ENCODE results near the gene ARL15.

Gene ARL15

GRCh38 chr5:54197018-54197417 is 113.4 kb downstream of the ARL15 start:
- Histone ChIP-seq H3K9me3 (ENCODE audit: control extremely low read depth in 1 of 5, control insufficient read depth in 4 of 5, insufficient read depth in 2 of 5, low read depth in 1 of 5, low read length in 4 of 5) (peaks cover 0 to 8% (median 0%) of the 10 kb centered on the region in 5 experiments), H3K36me3 (ENCODE audit: control insufficient read depth in 4 of 4, insufficient read depth in 4 of 4, low read length in 3 of 4) (no peaks in the 10 kb centered on the region), H3K4me1 (ENCODE audit: control extremely low read depth in 1 of 4, control insufficient read depth in 4 of 4, insufficient read depth in 4 of 4, low read length in 3 of 4) (no peaks in the 10 kb centered on the region), H3K27ac (ENCODE audit: insufficient read depth in 1 of 2, low read depth in 1 of 2, low read length in 2 of 2, poor library complexity in 1 of 2, severe bottlenecking in 2 of 2) (no peak overlapping the region), H3K27me3 (replicated peaks in 2 of 5; ENCODE audit: control insufficient read depth in 4 of 5, insufficient read depth in 5 of 5, low read length in 4 of 5) (no peaks in the 10 kb centered on the region), H3K4me3 (ENCODE audit: control insufficient read depth in 1 of 7, extremely low read depth in 1 of 7, insufficient read depth in 4 of 7, low read depth in 2 of 7, low read length in 6 of 7) (no peak overlapping the region)
- POLR2A ChIA-PET, result no interaction called here
- no peak for DNase-seq
- CTCF ChIA-PET, result no interaction called here

- ChIA-PET CTCF (interaction anchor here (0.5 to 0.9 kb wide), 2 partner anchors 774 to 1614 kb away, joined by 3 read pairs; no protein-coding TSS in a partner anchor), POLR2A (no interaction called here)
- H3K4me3 ChIP-seq (ENCODE audit: control insufficient read depth in 1 of 7, extremely low read depth in 1 of 7, insufficient read depth in 4 of 7, low read depth in 2 of 7, low read length in 6 of 7), result no peak overlapping the region
- H3K4me1 ChIP-seq (ENCODE audit: control extremely low read depth in 1 of 4, control insufficient read depth in 4 of 4, insufficient read depth in 4 of 4, low read length in 3 of 4), result no peaks in the 10 kb centered on the region
- H3K9me3 ChIP-seq (ENCODE audit: control extremely low read depth in 1 of 5, control insufficient read depth in 4 of 5, insufficient read depth in 2 of 5, low read depth in 1 of 5, low read length in 4 of 5), result peaks cover 0 to 3% (median 0%) of the 10 kb centered on the region in 5 experiments
- no peaks in the 10 kb centered on the region for H3K36me3 ChIP-seq (ENCODE audit: control insufficient read depth in 4 of 4, insufficient read depth in 4 of 4, low read length in 3 of 4)
- no peak overlapping the region for H3K27ac ChIP-seq (ENCODE audit: insufficient read depth in 1 of 2, low read depth in 1 of 2, low read length in 2 of 2, poor library complexity in 1 of 2, severe bottlenecking in 2 of 2)
- no peaks in the 10 kb centered on the region for H3K27me3 ChIP-seq (replicated peaks in 2 of 5; ENCODE audit: control insufficient read depth in 4 of 5, insufficient read depth in 5 of 5, low read length in 4 of 5)
- DNase-seq, result no peak
Observed at GRCh38 chr5:54195701-54196100, 114.7 kb downstream of the ARL15 start.

DNA sequence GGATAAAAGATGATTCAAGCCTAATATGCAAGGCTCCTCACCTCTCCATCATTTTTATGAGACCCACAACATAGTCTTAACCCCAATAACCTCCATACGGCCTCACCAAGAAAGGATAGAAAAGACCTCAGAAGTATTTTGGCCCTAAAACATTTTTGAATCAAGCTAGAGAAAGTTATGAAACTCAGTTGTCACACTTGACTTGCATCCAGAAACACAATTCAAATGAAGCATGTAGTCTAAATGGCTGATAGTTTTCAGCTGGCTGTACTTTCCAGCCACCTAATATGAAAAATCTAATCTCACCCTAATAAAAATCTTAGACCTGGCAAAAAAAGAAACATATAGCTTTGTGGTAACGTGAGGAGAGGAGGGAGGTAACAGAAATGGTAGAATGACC is 116.1 kb downstream of the ARL15 start:
- Histone ChIP-seq H3K27me3 (replicated peaks in 2 of 5; ENCODE audit: control insufficient read depth in 4 of 5, insufficient read depth in 5 of 5, low read length in 4 of 5) (no peaks in the 10 kb centered on the region), H3K4me3 (ENCODE audit: control insufficient read depth in 1 of 7, extremely low read depth in 1 of 7, insufficient read depth in 4 of 7, low read depth in 2 of 7, low read length in 6 of 7) (no peak overlapping the region), H3K4me1 (ENCODE audit: control extremely low read depth in 1 of 4, control insufficient read depth in 4 of 4, insufficient read depth in 4 of 4, low read length in 3 of 4) (no peaks in the 10 kb centered on the region), H3K36me3 (ENCODE audit: control insufficient read depth in 4 of 4, insufficient read depth in 4 of 4, low read length in 3 of 4) (no peaks in the 10 kb centered on the region), H3K9me3 (ENCODE audit: control extremely low read depth in 1 of 5, control insufficient read depth in 4 of 5, insufficient read depth in 2 of 5, low read depth in 1 of 5, low read length in 4 of 5) (no peaks in the 10 kb centered on the region), H3K27ac (ENCODE audit: insufficient read depth in 1 of 2, low read depth in 1 of 2, low read length in 2 of 2, poor library complexity in 1 of 2, severe bottlenecking in 2 of 2) (no peak overlapping the region)
- no peak for DNase-seq
- ChIA-PET POLR2A (interaction anchor here (0.6 kb wide), 1 partner anchor 57 kb away, joined by 3 read pairs; no protein-coding TSS in a partner anchor), CTCF (interaction anchor here (0.6 to 1.2 kb wide), 2 partner anchors 9 to 842 kb away, joined by 3 read pairs; no protein-coding TSS in a partner anchor)
- 100% methylated on average over 1 of the region's 2 CpGs for WGBS (ENCODE audit: insufficient coverage)

DNA sequence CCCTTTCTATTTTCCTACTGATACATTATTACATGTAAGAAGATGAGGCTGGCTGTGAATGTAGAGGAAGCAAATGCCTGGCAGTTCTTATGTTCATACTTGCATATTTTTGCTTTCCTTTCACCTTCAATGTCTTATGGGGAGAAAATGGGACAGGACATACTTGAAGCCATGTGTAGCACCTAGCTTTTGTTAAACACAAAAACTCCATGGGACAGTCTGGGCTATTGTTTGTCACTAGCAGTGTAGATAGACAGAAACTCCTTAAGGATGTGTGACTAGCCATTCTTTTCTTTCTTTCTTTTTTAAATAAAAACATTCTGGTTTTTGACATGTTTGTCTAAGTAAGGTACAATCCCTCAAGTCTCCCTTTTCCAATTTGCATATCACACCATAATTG is 122.7 kb downstream of the ARL15 start:
- Histone ChIP-seq H3K36me3 (ENCODE audit: control insufficient read depth in 4 of 4, insufficient read depth in 4 of 4, low read length in 3 of 4) (no peaks in the 10 kb centered on the region), H3K9me3 (ENCODE audit: control extremely low read depth in 1 of 5, control insufficient read depth in 4 of 5, insufficient read depth in 2 of 5, low read depth in 1 of 5, low read length in 4 of 5) (no peaks in the 10 kb centered on the region), H3K27ac (ENCODE audit: insufficient read depth in 1 of 2, low read depth in 1 of 2, low read length in 2 of 2, poor library complexity in 1 of 2, severe bottlenecking in 2 of 2) (no peak overlapping the region), H3K4me3 (ENCODE audit: control insufficient read depth in 1 of 7, extremely low read depth in 1 of 7, insufficient read depth in 4 of 7, low read depth in 2 of 7, low read length in 6 of 7) (no peak overlapping the region), H3K27me3 (replicated peaks in 2 of 5; ENCODE audit: control insufficient read depth in 4 of 5, insufficient read depth in 5 of 5, low read length in 4 of 5) (no peaks in the 10 kb centered on the region), H3K4me1 (ENCODE audit: control extremely low read depth in 1 of 4, control insufficient read depth in 4 of 4, insufficient read depth in 4 of 4, low read length in 3 of 4) (no peaks in the 10 kb centered on the region)
- no peak for DNase-seq
- POLR2A ChIA-PET, result no interaction called here
- CTCF ChIA-PET, result no interaction called here

- 100% methylated on average over 2 of the region's 2 CpGs for WGBS (ENCODE audit: insufficient coverage)
- POLR2A ChIA-PET, result no interaction called here
- no peak for DNase-seq
Observed at GRCh38 chr5:54186912-54187445, 123.4 kb downstream of the ARL15 start.

GRCh38 chr5:54186108-54186507 is 124.3 kb downstream of the ARL15 start:
- H3K4me1 ChIP-seq (ENCODE audit: control extremely low read depth in 1 of 4, control insufficient read depth in 4 of 4, insufficient read depth in 4 of 4, low read length in 3 of 4), result no peaks in the 10 kb centered on the region
- no peaks in the 10 kb centered on the region for H3K9me3 ChIP-seq (ENCODE audit: control extremely low read depth in 1 of 5, control insufficient read depth in 4 of 5, insufficient read depth in 2 of 5, low read depth in 1 of 5, low read length in 4 of 5)
- H3K4me3 ChIP-seq (ENCODE audit: control insufficient read depth in 1 of 7, extremely low read depth in 1 of 7, insufficient read depth in 4 of 7, low read depth in 2 of 7, low read length in 6 of 7), result no peak overlapping the region
- H3K27ac ChIP-seq (ENCODE audit: insufficient read depth in 1 of 2, low read depth in 1 of 2, low read length in 2 of 2, poor library complexity in 1 of 2, severe bottlenecking in 2 of 2), result no peak overlapping the region
- 100% methylated on average over 7 of the region's 8 CpGs for WGBS (ENCODE audit: insufficient coverage)
- H3K36me3 ChIP-seq (ENCODE audit: control insufficient read depth in 4 of 4, insufficient read depth in 4 of 4, low read length in 3 of 4), result no peaks in the 10 kb centered on the region
- POLR2A ChIA-PET, result no interaction called here
- no peak for DNase-seq
- CTCF ChIA-PET, result no interaction called here
- no peaks in the 10 kb centered on the region for H3K27me3 ChIP-seq (replicated peaks in 2 of 5; ENCODE audit: control insufficient read depth in 4 of 5, insufficient read depth in 5 of 5, low read length in 4 of 5)

More at GRCh38 chr5:54186912-54187445, 123.4 kb downstream of the ARL15 start:
- no peak overlapping the region for H3K27ac ChIP-seq (ENCODE audit: insufficient read depth in 1 of 2, low read depth in 1 of 2, low read length in 2 of 2, poor library complexity in 1 of 2, severe bottlenecking in 2 of 2)
- no peak overlapping the region for H3K4me3 ChIP-seq (ENCODE audit: control insufficient read depth in 1 of 7, extremely low read depth in 1 of 7, insufficient read depth in 4 of 7, low read depth in 2 of 7, low read length in 6 of 7)
- no peaks in the 10 kb centered on the region for H3K36me3 ChIP-seq (ENCODE audit: control insufficient read depth in 4 of 4, insufficient read depth in 4 of 4, low read length in 3 of 4)
- H3K27me3 ChIP-seq (replicated peaks in 2 of 5; ENCODE audit: control insufficient read depth in 4 of 5, insufficient read depth in 5 of 5, low read length in 4 of 5), result no peaks in the 10 kb centered on the region
- H3K4me1 ChIP-seq (ENCODE audit: control extremely low read depth in 1 of 4, control insufficient read depth in 4 of 4, insufficient read depth in 4 of 4, low read length in 3 of 4), result no peaks in the 10 kb centered on the region
- CTCF ChIA-PET, result no interaction called here
- no peaks in the 10 kb centered on the region for H3K9me3 ChIP-seq (ENCODE audit: control extremely low read depth in 1 of 5, control insufficient read depth in 4 of 5, insufficient read depth in 2 of 5, low read depth in 1 of 5, low read length in 4 of 5)

GRCh38 chr5:54184806-54185205 is 125.6 kb downstream of the ARL15 start:
- Histone ChIP-seq H3K36me3 (ENCODE audit: control insufficient read depth in 4 of 4, insufficient read depth in 4 of 4, low read length in 3 of 4) (no peaks in the 10 kb centered on the region), H3K4me1 (ENCODE audit: control extremely low read depth in 1 of 4, control insufficient read depth in 4 of 4, insufficient read depth in 4 of 4, low read length in 3 of 4) (no peaks in the 10 kb centered on the region), H3K4me3 (ENCODE audit: control insufficient read depth in 1 of 7, extremely low read depth in 1 of 7, insufficient read depth in 4 of 7, low read depth in 2 of 7, low read length in 6 of 7) (no peak overlapping the region), H3K27ac (ENCODE audit: insufficient read depth in 1 of 2, low read depth in 1 of 2, low read length in 2 of 2, poor library complexity in 1 of 2, severe bottlenecking in 2 of 2) (no peak overlapping the region), H3K9me3 (ENCODE audit: control extremely low read depth in 1 of 5, control insufficient read depth in 4 of 5, insufficient read depth in 2 of 5, low read depth in 1 of 5, low read length in 4 of 5) (no peaks in the 10 kb centered on the region), H3K27me3 (replicated peaks in 2 of 5; ENCODE audit: control insufficient read depth in 4 of 5, insufficient read depth in 5 of 5, low read length in 4 of 5) (no peaks in the 10 kb centered on the region)
- CTCF ChIA-PET, result no interaction called here
- DNase-seq, result no peak
- POLR2A ChIA-PET, result no interaction called here
- WGBS (ENCODE audit: insufficient coverage), result 100% methylated on average over 1 of the region's 2 CpGs
